Kidney glomerular epithelial cell (primary cell): Measurements from ENCODE around the gene COA8.

ENCODE experiments used
- DNase-seq: peaks from one replicate; lab custom pipeline; 2025; lab: John Stamatoyannopoulos, UW

Gene COA8

GRCh38 chr14:103548463-103549351 lies 14.1 kb upstream of the COA8 start:
- no peak for DNase-seq

GRCh38 chr14:103549361-103550311 lies 13.1 kb upstream of the COA8 start:
- DNase-seq = no peak

- DNase-seq = peak; percentile 52
Measured at GRCh38 chr14:103550451-103551337, 12.1 kb upstream of the COA8 start.

- DNase-seq = no peak
Measured at GRCh38 chr14:103551338-103551762, 11.4 kb upstream of the COA8 start.

GRCh38 chr14:103552011-103552845 lies 10.5 kb upstream of the COA8 start:
- DNase-seq = peak; percentile 89

- no peak for DNase-seq
Measured at GRCh38 chr14:103552846-103553210, 9.9 kb upstream of the COA8 start.

- DNase-seq = no peak
Measured at GRCh38 chr14:103555559-103556337, 7.0 kb upstream of the COA8 start.

GRCh38 chr14:103556946-103557758 lies 5.6 kb upstream of the COA8 start:
- DNase-seq = no peak

- DNase-seq = peak; percentile 99
Measured at GRCh38 chr14:103558071-103558882, 4.5 kb upstream of the COA8 start.

- DNase-seq = no peak
Measured at GRCh38 chr14:103559766-103560165, 3.0 kb upstream of the COA8 start.

- no peak for DNase-seq
Measured at GRCh38 chr14:103560691-103561090, 2.1 kb upstream of the COA8 start.

- DNase-seq = peak; percentile 24
Measured at GRCh38 chr14:103561381-103562178, 1.2 kb upstream of the COA8 start.

GRCh38 chr14:103562179-103562428 lies 656 bp upstream of the COA8 start:
- DNase-seq = no peak

- DNase-seq = no peak
Measured at GRCh38 chr14:103563226-103563620, 463 bp downstream of the COA8 start.

- DNase-seq = no peak
Measured at GRCh38 chr14:103563844-103564505, 1.2 kb downstream of the COA8 start.

GRCh38 chr14:103568952-103569351 lies 6.2 kb downstream of the COA8 start:
- no peak for DNase-seq

GRCh38 chr14:103569408-103569807 lies 6.6 kb downstream of the COA8 start:
- DNase-seq = no peak
